K562 (cell line): ENCODE results near the gene COPS6. TPM values are rescaled to one million over a fixed set of nuclear protein-coding genes. Genes with fewer than 3 reads are reported as not detected.

Experiments used
- ZNF589 ChIP-seq: fragments of 200-800 bp; sonication (Bioruptor generic); IDR thresholded peaks from 2 replicates; pipeline ENCODE4 v1.6.1; 2016; ENCODE audit warnings: low read depth, missing genetic modification characterization, missing compliant biosample characterization
- polyA plus RNA-seq, 8 experiments: library from polyadenylated mRNA; depleted of rRNA in 4 of 8; stranded (reverse) in 5 of 8; unstranded in 3 of 8; fragments of >200 nt; fragmentation: Nextera tagmentation in 2 of 8; fragmentation: Illumina TruSeq in 1 of 8; extraction: Ambion mirVana in 2 of 8; extraction: Trizol in 1 of 8; gene quantifications; 2 replicates each; pipeline versions ENCODE4 v1.2.1 to v1.2.3, GENCODE V29; 2011 to 2014; ENCODE audit warnings: inconsistent platforms in 1 of 8, missing spikeins in 1 of 8
- total RNA-seq, 7 experiments: library from RNA; depleted of rRNA in 6 of 7; stranded (reverse); fragments of >200 nt in 6 of 7; fragmentation: Illumina TruSeq in 2 of 7; extraction: Trizol in 2 of 7; gene quantifications; 2 replicates each; pipeline versions ENCODE4 v1.2.1 to v1.2.3, GENCODE V29; 2011 to 2021; ENCODE audit warnings: low replicate concordance in 1 of 7
- TF ChIP-seq, protein P1 (sequence below), 2 experiments: fragments of 200-800 bp in 1 of 2; sonication (Bioruptor generic) in 1 of 2; sonication (generic) in 1 of 2; formaldehyde crosslinking in 1 of 2; IDR thresholded peaks in 1 of 2; conservative IDR thresholded peaks in 1 of 2; 2 replicates each; pipeline versions ENCODE4 v1.5.0 to v1.6.1; 2016 to 2020; ENCODE audit warnings: missing compliant biosample characterization in 1 of 2, missing genetic modification characterization in 1 of 2, missing genetic modification reagents in 1 of 2
- TF ChIP-seq, protein P2 (sequence below): sonication (generic); formaldehyde crosslinking; IDR thresholded peaks from 2 replicates; pipeline ENCODE4 v1.8.0; 2022; ENCODE audit warnings: missing genetic modification reagents, mild to moderate bottlenecking, borderline replicate concordance
- TF ChIP-seq, protein P3 (sequence below): IDR thresholded peaks from 3 replicates; pipeline ENCODE4 v1.6.1; 2011; ENCODE audit warnings: borderline replicate concordance, mild to moderate bottlenecking, moderate library complexity; ENCODE audit not compliant: insufficient read length; ENCODE audit errors: extremely low read depth

COPS6 gene
- total and polyA plus RNA-seq, 9 of the 15 experiments (the other 6 are each of a cell fraction or from before 2014, with no cell fraction given), result 63.0 to 331 (median 168) TPM

GRCh38 chr7:100120733-100121036, 31.9 kb downstream of the COPS6 start (continued):
- TF ChIP-seq, protein P1, sequence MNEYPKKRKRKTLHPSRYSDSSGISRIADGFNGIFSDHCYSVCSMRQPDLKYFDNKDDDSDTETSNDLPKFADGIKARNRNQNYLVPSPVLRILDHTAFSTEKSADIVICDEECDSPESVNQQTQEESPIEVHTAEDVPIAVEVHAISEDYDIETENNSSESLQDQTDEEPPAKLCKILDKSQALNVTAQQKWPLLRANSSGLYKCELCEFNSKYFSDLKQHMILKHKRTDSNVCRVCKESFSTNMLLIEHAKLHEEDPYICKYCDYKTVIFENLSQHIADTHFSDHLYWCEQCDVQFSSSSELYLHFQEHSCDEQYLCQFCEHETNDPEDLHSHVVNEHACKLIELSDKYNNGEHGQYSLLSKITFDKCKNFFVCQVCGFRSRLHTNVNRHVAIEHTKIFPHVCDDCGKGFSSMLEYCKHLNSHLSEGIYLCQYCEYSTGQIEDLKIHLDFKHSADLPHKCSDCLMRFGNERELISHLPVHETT (CRISPR knock-in tag; conservative IDR thresholded peaks at IDR 0.05 in 1 of 2, IDR thresholded peaks at IDR 0.05 in 1 of 2), result peak in 1 of 2 experiments; percentile 34; a peak in 1 of 4 replicates
- TF ChIP-seq, protein P2, sequence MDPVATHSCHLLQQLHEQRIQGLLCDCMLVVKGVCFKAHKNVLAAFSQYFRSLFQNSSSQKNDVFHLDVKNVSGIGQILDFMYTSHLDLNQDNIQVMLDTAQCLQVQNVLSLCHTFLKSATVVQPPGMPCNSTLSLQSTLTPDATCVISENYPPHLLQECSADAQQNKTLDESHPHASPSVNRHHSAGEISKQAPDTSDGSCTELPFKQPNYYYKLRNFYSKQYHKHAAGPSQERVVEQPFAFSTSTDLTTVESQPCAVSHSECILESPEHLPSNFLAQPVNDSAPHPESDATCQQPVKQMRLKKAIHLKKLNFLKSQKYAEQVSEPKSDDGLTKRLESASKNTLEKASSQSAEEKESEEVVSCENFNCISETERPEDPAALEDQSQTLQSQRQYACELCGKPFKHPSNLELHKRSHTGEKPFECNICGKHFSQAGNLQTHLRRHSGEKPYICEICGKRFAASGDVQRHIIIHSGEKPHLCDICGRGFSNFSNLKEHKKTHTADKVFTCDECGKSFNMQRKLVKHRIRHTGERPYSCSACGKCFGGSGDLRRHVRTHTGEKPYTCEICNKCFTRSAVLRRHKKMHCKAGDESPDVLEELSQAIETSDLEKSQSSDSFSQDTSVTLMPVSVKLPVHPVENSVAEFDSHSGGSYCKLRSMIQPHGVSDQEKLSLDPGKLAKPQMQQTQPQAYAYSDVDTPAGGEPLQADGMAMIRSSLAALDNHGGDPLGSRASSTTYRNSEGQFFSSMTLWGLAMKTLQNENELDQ (CRISPR knock-in tag), result 0 out of 2 replicates have a peak, but pooled peaks have one; percentile 29
- TF ChIP-seq, protein P3, sequence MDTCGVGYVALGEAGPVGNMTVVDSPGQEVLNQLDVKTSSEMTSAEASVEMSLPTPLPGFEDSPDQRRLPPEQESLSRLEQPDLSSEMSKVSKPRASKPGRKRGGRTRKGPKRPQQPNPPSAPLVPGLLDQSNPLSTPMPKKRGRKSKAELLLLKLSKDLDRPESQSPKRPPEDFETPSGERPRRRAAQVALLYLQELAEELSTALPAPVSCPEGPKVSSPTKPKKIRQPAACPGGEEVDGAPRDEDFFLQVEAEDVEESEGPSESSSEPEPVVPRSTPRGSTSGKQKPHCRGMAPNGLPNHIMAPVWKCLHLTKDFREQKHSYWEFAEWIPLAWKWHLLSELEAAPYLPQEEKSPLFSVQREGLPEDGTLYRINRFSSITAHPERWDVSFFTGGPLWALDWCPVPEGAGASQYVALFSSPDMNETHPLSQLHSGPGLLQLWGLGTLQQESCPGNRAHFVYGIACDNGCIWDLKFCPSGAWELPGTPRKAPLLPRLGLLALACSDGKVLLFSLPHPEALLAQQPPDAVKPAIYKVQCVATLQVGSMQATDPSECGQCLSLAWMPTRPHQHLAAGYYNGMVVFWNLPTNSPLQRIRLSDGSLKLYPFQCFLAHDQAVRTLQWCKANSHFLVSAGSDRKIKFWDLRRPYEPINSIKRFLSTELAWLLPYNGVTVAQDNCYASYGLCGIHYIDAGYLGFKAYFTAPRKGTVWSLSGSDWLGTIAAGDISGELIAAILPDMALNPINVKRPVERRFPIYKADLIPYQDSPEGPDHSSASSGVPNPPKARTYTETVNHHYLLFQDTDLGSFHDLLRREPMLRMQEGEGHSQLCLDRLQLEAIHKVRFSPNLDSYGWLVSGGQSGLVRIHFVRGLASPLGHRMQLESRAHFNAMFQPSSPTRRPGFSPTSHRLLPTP, result no peak
- TF ChIP-seq ZNF589 (CRISPR knock-in tag), result no peak
- TF ChIP-seq, all 486 proteins: peak for 9
